Inferior parietal cortex (tissue), 1 donor: ENCODE results near the gene TUSC2.

Experiments
- DNase-seq: peaks from one replicate; pipeline ENCODE4 v3.0.0-alpha.2; 2016; ENCODE audit errors: extremely low spot score

TUSC2 gene

DNA sequence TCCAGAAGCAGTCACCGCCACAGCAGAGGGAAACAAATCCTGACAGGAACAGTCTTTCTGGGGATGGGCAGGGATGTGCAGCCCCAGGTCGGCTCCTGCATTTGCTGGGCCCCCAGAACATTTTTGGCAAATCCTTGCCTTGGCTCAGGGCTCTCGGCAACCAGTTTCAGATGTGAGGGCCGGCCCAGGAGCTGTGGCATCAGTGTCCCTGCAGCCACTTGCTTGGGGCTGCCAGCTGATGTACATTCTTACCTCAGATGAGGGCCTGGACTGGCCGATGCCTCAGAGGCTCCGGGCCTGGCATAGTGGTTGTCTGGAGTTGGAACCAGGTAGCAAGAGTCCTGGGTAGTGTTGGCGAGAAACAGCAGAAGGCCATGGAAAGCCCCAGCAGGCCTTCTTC is 26.8 kb upstream of the TUSC2 start:
- DNase-seq = no peak

DNA sequence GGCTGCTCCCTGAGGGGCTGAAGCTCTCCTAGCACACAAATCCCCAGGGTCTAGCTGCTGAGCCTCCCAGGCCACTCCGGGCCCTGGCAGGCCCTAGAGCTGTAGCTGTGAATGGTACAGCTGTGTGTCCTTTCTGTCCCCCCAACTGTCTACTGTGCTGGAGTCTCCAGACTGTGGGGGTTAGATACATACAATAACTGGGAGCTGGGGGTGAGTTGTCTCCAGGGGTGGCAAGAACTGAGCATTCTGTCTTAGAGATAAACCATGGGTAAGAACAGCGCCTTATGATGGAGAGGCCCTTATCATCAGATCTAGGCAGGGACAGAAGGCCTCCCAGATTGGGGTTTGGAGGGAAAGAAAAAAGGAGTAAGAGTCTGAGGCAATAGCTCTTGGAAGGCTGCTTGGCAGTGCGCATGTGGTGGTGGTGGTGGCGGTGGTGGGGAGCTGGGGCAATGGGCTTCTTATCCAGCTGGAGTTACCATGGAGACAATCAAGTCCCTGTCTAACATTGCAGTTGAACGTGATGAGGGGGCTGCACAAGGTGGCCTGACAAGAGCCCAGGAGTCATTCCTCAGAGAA is 26.3 kb upstream of the TUSC2 start:
- DNase-seq = no peak

DNA sequence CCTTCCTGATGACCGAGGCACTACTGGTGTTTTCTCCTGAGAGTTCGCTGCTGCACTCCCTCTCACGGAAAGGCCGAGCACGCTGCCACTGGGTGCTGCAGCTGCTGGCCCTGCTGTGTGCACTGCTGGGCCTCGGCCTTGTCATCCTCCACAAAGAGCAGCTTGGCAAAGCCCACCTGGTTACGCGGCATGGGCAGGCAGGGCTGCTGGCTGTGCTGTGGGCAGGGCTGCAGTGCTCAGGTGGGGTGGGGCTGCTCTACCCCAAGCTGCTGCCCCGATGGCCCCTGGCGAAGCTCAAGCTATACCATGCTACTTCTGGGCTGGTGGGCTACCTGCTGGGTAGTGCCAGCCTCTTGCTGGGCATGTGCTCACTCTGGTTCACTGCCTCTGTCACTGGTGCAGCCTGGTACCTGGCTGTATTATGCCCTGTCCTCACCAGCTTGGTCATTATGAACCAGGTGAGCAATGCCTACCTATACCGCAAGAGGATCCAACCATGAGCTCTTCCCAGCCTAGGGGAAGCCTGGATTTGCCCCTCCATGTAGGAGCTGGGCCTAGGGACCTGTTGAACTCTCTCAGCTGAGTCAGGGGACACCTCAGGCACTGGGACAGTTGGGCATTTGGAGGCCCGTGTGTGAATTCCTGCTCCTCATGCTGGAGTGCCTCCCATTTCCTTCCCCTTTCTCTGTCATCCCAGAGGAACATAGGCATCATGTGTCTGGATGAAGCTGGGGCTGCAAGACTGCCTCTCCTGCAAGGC is 25.4 kb upstream of the TUSC2 start:
- DNase-seq = no peak

DNA sequence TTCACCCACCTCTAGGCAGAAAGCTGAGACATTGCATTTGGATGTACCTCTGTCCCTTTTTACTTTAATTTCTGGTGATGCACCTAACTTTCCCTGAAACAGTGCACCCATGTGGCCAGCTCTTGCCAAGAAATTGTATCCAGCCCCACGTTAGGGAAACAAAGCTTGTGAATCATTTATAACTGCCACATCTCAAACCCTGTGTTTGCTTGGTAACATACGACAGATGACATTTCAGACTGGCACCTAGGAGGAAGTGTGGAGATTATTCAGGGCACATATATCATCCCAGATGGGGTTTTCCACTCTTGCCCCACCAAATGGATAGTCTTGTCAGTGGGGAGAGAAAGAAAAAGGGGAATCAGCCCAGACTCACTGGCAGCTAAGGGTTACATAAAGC is 24.8 kb upstream of the TUSC2 start:
- no peak for DNase-seq

DNA sequence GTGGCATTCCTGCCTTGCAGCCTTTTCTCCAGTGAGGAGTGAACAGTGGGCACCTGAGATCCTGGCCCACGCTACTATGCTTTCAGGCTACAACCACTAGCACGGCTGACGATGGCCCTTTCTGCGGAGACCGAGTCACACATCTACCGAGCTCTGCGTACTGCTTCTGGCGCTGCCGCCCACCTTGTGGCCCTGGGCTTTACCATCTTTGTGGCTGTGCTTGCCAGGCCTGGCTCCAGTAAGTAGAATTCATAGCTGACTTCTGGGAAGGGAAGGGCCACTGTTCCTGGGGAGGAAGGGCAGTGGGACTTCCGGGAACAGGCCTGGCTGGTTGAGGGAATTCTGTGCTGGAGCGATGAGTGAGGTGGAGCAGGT is 23.3 kb upstream of the TUSC2 start:
- no peak for DNase-seq

DNA sequence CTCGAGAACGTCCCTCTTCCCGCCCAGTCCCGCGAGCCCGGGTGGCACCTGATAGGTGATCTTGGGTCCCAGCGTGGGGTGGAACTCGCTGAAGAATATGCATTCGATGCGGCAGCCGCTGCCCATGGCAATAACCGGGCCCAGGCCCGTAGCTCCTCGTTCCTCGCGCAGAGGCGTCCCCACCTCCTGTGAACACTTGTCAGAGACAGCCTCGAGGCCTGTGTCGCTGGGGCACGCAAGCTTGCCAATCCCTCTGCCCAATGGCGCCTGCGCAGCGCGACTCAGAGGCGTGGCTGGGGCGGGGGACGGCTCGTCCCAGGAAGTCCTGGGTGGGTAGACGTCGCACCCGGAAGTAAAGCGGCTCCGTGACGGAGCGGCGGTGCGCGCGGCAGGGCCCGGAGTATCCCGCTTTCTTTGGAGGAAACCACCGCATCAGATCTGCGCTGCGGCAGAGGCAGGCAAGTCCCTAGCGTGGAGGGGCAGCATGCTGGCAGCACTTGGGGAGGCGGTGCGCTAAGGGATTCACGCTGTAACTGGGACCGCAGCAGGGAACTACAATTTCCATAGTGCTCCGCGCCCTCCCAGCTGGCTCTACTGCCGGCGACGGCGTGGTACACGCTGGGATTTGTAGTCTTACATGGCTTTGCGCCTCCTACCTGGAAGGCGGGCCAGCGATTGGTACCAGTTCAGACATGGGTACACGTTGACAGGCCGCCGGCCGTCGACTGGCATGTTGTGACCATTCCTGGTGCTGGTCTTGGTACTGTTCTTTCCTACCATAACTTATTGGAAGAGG is 22.7 kb upstream of the TUSC2 start, which contains the start of the genes CYB561D2 and NPRL2:
TSS of gene CYB561D2 (plus strand) at position 336 of the 796 bp plus-strand sequence. CDS start 572 bp downstream, outside the sequence.
TSS of gene NPRL2 (minus strand) at position 249 of the 796 bp plus-strand sequence. CDS start at position 126, 123 bp downstream.
- peak; percentile 94 for DNase-seq

DNA sequence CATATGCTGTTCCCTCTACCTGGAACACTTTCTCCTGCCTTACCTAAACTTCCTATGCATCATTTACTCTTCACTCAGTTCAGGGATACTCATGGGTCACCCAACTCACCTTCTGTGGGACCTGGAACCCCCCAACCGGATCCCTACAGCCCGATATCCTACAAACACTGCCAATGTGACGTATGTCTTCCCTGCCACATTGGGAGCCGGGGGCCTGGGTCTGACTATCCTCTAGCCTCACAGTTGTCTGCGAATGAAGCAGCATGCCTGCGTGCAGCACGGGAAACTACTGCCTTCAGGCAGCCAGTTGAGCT is 22.1 kb upstream of the TUSC2 start:
- DNase-seq = no peak

DNA sequence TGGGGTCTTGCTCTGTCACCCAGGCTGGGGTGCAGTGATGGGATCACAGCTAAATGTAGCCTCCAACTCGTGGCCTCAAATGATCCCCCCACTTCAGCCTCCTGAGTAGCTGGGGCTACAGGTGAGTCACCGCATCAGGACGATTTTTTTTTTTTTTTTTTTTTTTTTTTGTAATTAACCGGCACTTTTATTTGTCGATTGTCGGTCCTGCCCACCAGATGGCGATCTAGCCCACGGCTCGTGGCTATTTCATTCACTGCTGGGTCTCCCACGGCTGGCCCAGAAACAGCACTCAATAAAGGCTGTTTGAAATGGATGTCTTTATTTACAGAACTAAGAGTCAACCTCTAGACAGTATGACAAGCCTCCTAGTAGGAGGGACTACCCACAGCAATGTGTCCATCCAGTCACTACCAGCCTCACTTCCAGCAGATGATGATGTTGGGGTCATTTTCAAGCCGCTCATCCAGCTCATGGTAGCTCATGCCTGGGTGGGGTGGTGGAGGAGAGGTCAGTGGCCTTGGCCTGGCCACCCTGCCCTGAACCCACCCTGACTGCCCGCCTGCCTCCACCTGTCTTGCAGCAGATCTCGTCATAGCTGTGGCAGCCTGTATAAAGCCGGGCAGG is 19.3 kb upstream of the TUSC2 start:
- DNase-seq = peak; percentile 75

DNA sequence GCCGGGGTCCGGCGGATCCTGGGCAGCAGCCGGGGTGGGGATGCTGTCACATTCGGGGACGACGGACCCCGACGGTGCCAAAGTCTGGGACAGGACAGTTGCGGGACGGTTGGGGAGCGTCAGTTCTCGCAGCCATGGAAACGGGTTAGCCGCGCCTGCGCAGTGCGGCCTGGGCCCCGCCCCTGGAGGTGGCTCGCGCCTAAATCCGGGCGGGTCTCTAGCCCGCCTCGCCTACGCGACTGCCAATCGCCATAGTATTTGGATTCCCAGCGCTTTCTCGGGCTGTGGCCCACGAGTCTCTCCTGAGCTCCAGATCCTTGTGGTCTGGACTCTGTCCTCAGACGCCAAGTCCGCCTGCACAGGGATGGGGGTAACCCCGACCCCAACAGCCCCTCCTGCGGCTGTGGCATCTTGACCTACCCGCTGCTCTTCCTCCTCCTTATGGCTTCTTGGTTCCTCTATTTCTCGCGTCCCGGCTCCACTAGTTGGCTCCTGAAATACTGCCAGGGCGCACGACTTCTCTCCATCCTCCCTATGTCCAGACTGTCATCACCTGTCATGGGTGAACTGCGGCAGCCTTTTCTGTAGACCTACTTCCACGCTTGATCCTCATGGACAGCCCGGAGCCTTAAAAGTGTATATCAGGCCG is 17.7 kb upstream of the TUSC2 start, which contains the start of gene ZMYND10:
TSS of gene ZMYND10 (minus strand) at position 147 of the 649 bp plus-strand sequence. CDS start 153 bp downstream, outside the sequence.
- DNase-seq = no peak

DNA sequence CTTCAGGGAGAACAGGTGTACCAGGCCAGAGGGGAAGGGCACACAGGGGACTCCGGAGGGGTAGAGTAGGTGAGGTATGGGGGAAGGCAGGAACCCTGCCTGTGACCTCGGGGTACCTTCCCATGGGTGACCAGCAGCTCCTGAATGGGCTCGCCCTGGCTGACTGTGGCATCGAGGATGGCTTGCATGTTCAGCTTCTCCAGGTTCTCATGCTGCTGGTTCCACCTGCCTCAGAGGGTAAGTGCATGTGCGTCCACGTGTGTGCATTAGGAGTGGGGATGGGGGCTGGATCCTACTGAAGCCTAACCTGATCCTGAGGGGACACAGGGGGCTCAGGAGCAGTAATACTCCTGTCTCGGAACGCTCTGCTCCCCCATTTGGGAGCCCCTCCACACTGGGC is 17.0 kb upstream of the TUSC2 start:
- DNase-seq = no peak

DNA sequence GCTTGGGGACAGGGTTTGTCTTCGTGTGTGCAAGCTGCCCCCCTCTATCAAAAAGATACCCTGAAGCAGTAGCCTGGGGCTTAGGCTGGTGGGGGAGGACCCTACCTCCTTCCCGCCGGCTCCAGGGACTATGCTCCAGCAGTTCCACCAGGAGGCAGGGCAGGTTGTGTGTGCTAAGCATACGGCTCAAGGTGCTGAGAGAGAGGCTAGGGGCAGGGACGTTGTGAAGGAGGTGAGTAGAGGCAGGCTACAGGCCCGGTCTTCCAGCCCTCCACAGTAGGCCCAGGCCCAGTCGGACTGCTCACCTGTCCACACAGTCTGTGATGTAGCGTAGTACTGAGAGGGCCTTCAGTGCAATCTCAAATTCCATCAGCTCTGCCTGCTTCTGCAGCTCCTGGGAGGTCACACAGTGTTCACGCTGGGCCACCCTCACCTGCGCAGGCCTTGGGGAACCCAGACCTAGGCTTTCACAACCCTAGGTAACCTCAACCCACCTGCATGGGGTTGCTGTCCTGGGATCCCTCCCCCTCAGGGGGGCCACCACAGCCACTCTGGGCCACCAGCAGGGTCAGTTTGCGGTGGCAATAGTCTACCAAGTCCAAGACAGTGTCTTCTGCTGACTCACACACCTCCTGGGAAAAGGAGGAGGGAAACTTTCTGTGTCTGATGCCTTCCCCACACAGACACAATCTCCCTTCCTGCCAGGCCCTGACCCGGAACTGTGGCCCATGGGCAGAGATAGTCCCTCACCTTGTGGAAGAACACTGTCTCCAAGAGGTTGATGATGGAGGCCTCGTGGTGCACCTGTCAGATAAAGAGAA is 15.0 kb upstream of the TUSC2 start:
- no peak for DNase-seq

DNA sequence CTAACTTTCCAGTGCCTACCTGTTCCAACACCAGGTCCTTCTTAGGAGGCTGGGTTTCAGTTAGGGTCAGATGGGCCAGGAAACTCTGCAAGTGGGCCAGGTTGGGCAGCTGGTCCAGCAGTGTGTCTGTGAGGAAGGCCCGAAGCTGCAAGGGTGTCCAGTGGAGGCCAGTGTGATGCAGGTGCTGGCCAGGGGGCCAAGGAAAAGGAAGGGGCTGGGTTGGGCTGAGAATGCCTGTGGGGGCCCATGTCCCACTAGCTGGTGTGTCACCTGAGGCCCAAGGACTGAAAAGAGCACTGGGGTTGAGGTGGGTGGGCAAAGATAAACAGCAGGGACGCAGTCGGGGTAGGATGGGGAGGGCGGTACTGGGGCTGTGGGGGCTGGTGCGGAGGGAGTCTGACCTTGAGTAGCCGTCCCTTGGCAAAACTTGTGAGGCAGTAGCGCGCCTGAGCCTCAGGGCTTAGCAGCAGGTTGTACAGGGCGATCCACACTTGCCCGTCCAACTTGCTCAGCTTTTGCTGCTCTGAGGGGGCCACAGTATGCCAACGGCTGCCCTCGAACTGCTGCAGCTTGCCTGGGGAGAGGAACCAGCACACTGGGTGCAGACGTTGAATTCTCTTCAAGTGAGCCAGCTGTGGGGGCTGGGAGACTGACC is 14.1 kb upstream of the TUSC2 start:
- DNase-seq = no peak

DNA sequence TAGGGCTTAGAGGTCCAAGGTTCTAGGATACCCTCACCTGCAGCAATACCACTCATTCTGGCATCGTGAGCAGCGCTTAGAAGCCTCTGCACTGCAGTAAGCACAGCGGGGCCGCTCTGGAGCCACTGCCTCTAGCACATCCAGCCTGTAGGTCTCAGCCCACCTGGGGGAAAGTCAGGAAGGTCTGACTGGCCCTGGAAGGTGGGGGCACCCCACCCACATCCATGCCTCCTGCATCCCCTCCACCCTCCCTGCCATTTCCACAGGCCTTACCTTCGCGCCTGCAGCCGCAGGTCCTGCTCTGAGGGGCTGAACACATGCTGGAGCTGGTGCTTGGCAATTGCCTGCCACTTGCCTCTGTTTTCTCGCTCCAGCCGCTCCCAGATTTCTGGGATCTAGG is 13.5 kb upstream of the TUSC2 start:
- DNase-seq = no peak

DNA sequence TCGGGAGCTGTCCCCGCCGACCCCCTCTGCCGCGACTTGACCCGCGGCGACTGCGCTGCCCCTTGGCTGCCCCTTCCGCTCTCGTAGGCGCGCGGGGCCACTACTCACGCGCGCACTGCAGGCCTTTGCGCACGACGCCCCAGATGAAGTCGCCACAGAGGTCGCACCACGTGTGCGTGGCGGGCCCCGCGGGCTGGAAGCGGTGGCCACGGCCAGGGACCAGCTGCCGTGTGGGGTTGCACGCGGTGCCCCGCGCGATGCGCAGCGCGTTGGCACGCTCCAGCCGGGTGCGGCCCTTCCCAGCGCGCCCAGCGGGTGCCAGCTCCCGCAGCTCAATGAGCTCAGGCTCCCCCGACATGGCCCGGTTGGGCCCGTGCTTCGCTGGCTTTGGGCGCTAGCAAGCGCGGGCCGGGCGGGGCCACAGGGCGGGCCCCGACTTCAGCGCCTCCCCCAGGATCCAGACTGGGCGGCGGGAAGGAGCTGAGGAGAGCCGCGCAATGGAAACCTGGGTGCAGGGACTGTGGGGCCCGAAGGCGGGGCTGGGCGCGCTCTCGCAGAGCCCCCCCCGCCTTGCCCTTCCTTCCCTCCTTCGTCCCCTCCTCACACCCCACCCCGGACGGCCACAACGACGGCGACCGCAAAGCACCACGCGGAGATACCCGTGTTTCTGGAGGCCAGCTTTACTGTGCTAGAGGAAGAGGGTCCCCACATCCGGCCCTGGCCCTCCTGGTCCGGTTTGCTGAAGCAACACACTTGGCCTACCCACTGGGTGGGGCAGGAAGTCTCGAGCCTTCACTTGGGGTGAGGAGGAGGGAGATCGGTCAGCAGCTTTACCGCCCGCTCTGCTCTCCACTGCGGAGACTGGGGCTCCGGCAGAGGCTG is 12.7 kb upstream of the TUSC2 start, which contains the start of gene RASSF1:
TSS of gene RASSF1 (minus strand) at position 389 of the 882 bp plus-strand sequence. CDS start at position 358, 31 bp downstream.
- no peak for DNase-seq

DNA sequence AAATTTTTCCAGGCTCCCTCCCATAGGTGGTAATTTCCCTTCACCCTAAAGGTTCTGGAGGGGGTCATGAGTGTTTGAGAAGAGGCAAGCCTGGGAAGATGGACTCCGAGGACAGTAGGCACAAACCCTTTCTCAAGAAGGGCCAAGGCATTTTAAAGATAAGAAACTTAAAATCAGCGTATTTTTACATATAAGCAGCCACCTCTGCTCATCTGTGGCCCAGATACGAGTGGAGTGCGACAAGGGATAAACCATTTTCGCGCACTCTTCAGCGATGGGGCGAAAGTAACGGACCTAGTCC is 12.1 kb upstream of the TUSC2 start:
- DNase-seq = no peak

DNA sequence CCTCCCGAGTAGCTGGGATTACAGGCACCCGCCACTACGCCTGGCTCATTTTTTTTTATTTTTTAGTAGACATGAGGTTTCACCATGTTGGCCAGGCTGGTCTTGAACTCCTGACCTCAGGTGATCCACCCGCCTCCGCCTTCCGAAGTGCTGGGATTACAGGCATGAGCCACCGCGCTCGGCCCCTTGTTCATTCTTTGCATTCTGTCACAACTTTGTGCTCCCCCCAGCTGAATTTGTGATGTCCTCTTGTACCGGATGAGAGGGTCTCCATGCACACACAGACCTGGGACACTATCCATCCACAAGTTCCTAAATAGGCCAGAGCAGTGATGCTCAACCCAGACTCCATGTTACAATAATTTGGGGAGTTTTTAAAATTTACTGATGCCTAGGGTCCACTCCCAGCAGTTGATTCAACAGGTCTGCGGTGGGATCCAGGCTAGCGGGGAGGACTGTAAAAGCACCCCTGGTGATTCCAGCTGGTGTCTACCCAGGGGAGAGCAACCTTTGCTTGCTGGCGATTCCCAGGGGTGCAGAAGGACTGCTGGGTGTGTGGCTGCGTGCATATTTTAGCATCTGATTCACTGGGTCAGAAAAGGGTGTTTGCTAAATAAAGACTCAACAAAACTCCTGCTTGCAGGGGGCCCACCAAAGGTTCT is 11.6 kb upstream of the TUSC2 start:
- DNase-seq = no peak

DNA sequence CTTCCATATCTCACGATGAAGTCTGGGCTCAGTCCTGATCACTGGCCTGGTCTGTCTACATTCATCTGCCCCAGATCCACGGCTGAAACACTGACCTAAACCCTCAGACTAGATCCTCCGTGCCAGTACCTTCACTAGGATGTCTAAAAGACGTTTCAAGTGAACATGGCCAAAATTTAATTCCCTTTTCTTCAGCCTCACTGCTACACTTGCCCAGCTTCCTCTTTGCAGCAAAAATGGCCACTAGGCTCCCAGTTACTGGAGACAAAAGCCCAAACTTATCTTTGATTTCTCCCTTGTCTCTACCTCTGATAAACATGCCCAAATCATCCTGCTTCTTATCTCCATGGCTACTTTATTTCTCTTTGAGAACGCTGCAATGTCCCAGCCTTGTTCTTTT is 10.9 kb upstream of the TUSC2 start:
- no peak for DNase-seq

DNA sequence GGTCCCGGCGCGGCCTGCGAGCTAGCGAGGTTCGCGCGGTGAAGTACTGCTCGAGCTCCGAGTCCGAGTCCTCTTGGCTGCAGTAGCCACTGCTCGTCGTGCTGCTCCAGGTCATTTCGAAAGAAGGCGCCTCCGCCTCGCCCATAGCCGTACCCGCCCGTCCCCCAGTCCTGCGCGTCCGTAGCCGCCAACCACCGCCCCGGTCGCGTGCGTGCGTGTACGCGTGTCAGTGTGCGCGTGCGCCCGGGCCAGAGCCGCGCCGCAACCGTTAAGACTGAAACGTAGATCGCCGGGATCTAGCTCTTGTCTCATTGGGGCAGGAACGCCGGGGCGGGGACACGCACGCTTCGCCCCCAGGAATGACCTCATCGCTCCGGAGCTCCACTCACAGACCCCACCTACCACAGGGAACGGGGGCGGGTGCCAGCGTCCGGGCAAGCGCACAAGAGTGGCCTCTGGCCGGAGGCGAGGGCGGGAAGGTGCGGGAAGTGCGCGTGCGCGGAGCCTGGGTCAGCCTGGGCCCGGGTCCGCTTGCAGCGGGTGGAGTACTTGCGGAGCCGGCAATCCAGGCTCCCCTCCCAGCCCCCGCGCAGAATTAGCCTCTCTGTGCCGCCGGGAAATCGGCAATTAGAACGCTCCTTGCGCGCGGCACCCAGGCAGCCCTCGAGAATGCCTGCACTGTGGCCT is 9.3 kb upstream of the TUSC2 start:
- DNase-seq = peak; percentile 94
